M059J (cell line): ENCODE results near the gene BRD4. TPM values are rescaled to one million over a fixed set of nuclear protein-coding genes. Genes with fewer than 3 reads are reported as not detected.

Experiments used
- DNase-seq: peaks from one replicate; pipeline ENCODE4 v3.0.0-alpha.2; 2012; ENCODE audit warnings: low read depth
- total RNA-seq: library from RNA; depleted of rRNA; stranded (reverse); fragments of >200 nt; shearing (Covaris generic); gene quantifications from 2 replicates; pipeline ENCODE4 v1.2.3, GENCODE V29; 2014

Gene BRD4
- total RNA-seq, 1 experiment from 2014 or later: 17.8 TPM

DNA sequence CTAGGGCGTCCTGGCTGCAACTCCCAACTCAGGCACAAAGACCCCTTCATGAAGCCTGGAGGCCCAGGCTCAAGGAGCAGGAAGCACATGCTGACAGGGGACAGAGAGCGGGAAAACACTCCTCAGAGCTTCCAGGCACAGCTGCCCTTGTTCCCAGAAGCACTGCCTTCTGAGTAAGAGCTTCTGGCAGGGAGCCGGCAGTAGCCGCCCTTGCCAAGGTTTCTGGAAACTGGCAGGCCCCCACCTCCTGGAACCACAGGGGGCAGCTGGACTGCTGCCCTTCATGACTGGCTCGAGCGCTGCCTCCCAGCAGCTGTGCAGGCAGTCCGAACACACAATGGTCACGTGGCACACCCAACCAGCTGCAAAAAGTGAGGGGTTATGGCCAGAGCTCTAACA lies 66.5 kb downstream of the BRD4 start:
- DNase-seq: peak; percentile 96

GRCh38 chr19:15265214-15265849 lies 67.0 kb downstream of the BRD4 start:
- no peak for DNase-seq

- DNase-seq: no peak
These were observed 67.5 kb downstream of the BRD4 start for GRCh38 chr19:15264933-15265206.

DNA sequence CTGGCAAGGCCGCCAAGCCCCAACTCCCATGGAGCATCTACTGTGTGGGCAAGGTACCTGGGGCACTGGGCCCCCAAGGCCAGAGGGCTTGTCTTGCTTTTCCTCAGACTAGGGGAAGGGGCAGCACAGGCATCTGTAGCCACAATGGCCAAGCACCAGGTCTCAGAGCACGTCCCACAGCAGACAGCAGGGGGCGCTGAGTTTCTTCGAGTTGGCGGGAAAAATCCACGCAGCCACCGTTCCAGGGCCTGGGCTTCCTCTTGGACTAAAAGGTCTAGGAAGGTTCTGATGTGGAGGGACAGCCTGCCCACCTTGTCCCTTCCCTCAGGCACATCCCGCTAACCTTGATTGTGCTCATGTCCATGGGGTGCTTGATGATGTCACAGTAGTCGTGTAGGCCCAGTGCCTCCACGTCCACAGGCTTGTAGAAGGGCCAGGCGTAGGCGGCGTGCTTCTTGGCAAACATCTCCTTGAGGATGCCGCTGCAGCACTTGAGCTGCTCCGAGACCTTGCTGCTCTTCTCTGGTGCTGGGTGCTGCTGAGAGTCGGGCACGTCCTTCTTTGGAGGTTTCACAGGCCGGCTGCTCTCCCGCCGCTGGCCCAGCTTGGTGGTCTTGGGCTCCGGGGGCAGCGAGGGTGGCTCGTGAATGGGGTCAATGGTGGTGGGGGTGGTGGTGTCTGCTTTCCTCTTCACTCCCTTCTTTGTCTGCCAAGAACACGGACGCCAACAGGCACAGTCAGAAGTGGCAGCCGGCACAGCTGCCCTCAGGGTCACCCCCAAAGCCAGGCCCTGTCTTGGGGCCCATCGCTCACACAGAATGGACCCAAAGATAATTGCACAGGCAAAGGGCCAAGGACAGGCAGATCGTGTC lies 68.0 kb downstream of the BRD4 start:
- peak; percentile 27 for DNase-seq

DNA sequence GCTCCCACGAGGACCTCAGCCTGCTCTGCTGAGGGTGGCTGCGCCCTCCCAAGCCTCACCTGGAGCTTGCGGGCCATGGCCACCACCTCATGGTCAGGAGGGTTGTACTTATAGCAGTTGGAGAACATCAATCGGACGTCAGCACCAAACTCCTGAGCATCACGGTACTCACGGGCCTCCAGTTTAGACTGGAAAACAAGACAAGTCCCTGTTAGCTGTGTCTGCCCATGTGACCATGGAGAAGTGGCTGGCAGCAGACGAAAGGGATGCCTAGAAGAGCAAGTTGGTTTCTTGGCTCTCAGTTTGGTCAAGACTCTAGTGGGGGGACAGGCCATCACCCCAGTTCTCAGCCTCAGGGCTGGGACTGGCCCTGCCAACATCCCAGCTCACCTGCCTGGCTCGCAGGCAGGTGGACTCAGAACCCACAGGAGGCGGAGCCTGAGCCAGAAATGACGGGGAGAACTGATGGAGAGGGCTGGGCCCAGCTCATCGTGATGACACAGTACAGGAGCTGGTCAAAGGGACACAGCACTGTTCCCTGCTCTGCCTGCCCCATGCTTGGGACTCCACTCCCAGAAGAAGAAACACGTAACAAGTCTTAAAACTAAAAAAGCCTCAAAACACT lies 68.9 kb downstream of the BRD4 start:
- DNase-seq: no peak

DNA sequence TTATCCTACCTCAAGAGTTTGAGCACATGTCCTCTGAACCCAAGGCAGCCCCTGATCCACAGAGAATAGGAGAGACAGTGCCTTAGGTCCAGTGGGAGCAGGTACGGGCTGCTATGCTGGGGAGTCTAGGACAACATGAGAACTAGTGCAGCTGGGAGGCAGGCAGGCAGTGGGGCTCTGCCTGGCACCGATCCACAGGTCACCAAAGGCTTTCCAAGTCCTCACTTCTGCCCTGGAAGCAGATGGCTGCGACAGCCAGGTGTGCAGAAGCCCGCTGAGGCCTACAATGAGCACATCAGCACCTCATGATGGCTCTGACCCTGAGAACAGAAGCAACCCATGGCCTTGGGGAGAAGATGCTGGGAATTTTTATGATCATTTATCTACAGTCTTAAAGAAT lies 70.3 kb downstream of the BRD4 start:
- no peak for DNase-seq

GRCh38 chr19:15260939-15261338 lies 71.4 kb downstream of the BRD4 start:
- no peak for DNase-seq

- DNase-seq: no peak
These were observed 72.4 kb downstream of the BRD4 start for GRCh38 chr19:15259907-15260306.

GRCh38 chr19:15257782-15258181 lies 74.6 kb downstream of the BRD4 start:
- no peak for DNase-seq

GRCh38 chr19:15256708-15257331 lies 75.5 kb downstream of the BRD4 start:
- no peak for DNase-seq

GRCh38 chr19:15255359-15255990 lies 76.9 kb downstream of the BRD4 start:
- DNase-seq: no peak

DNA sequence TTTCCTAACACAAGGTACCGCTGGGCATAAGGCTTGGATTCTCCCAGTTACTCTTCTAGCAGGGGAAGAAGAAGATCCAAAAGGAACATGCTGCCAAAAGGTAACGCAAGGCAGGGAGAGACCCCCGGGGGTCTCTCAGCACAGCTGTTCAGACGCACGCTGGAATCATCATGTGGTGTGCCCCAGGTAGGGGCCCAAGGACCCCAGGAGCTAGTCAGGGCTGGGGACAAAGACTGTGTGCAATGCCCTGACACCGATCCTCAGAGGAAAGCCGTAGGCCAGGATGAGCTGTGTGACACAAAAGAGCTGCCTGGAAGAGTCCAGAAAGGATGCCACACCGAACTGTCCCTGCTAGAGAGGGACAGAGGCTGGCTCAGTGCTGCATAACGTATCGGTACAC lies 77.8 kb downstream of the BRD4 start:
- no peak for DNase-seq

DNA sequence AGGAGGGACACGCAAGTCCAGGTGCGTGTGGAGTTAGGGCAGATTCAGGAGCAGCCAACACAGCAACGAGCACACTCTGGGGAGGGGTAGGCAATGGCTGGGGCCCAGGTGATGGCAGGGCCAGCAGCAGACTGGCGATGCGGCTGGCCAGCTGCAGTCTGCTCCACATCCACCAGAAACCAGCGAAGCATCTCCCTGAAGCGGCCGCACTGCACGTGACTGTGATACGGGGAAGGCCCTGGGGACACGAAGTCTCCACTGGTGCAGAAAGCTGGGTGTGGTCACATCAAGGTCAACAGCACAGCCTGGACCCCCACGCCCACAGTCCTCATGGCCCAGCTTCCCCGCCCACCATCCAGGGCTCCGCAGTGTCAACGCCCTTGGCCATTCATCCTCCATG lies 78.8 kb downstream of the BRD4 start:
- DNase-seq: no peak

DNA sequence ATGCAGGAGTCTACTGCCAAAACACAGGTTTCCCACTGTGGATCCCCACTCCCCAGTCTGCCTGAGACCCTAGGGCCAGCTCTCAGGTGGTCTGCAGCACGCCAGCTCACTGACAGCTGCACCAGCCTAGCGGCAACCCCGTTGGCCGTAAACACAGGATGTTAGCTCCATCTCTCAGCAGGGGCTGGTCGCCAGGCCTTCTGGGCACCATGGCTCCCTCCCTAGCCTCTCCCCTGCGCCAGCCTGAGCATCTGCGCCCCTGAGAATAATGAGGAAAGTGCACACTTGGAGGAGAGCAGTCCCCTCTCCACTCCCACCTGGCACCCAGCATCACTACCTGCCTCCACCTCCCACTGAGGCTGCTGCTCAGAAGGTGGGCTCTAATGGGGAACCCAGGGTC lies 79.3 kb downstream of the BRD4 start:
- DNase-seq: no peak

DNA sequence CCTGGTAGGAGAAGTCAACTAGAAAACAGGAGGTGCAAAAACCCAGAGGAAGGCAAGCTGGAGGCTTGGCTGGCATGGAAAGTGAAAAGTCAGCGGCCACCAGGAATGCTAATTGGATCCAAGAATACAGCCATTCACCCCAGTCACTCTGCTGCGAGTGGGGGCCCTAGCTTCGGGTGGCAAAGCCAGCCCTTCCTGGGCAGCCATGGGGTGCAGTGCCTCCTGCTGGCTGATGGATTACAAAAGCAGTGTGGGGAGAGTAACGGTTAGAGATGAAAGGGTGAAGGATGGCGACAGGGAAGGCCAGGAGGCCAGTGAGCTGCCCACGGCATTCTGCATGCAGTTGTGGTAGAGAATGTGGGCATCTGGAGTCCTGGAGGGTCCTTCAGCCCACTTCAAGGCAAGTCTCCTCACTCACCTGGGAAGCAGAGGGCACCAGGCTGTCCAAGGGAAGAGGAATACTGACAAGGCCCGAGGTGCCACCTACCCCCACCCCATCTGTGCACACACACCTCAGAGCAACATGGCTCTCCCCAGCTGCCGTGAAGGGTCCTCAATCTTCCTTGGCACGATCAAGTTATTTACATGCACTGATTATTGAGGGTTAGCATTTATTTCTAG lies 79.8 kb downstream of the BRD4 start:
- peak; percentile 78 for DNase-seq

DNA sequence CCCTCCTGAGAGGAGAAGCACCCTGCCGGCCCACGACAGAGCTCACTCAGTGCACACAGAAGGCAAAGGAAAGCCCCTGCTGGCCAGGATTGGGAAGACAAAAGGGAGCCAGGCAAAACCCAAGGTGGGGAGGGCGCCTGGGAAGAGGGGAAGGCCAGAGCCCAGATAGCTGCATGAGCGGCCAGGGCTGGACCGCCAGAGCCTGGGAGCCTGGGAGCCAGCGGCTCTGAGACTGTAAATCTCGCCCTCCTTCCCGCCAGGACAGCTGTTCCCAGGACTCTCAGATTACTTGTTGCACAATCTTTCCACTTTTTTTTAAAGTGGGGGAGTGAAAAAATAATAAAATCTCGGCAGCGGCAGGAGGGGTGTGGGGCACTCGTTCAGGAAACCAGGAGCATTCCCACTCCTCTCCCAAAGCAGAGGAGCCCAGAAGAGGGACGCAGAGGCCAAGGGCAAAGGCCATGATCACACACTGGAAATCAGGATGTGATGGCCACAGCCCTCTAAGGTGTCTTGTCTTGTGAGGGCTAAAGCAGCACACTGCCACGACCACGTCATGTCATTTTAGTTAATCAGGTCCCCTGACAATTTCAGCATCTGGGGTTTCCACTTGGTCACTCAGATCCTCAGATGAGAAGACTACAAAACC lies 80.5 kb downstream of the BRD4 start:
- peak; percentile 97 for DNase-seq

GRCh38 chr19:15251010-15251748 lies 81.2 kb downstream of the BRD4 start:
- peak; percentile 89 for DNase-seq

- DNase-seq: no peak
These were observed 81.7 kb downstream of the BRD4 start for GRCh38 chr19:15250640-15250993.

GRCh38 chr19:15249972-15250639 lies 82.2 kb downstream of the BRD4 start:
- DNase-seq: peak; percentile 94

- no peak for DNase-seq
These were observed 82.8 kb downstream of the BRD4 start for GRCh38 chr19:15249528-15249874.
